Endothelial cell of umbilical vein (primary cell): ENCODE measurements around the gene DSCAML1. TPM values are rescaled to one million over a fixed set of nuclear protein-coding genes. Genes with fewer than 3 reads are reported as not detected.

ENCODE experiments used
- BruUV-seq: library from RNA; stranded (reverse); fragments of 400-500 nt; replicated peaks from 2 replicates; lab custom pipeline; 2021; lab: Mats Ljungman, UMichigan
- CTCF ChIA-PET: fragments of 300-600, 350-600 bp; sonication (Branson Sonifier 250); formaldehyde crosslinking; loops from one replicate; lab custom pipeline; 2021; ENCODE audit warnings: antibody characterized with exemption, inconsistent platforms; lab: Charles Lee
- POLR2A ChIA-PET: fragments of 300-600, 350-600 bp; sonication (Branson Sonifier 250); formaldehyde crosslinking; loops from one replicate; lab custom pipeline; 2021; ENCODE audit warnings: antibody characterized with exemption, inconsistent platforms; lab: Charles Lee
- DNase-seq: peaks from one replicate; pipeline ENCODE4 v3.0.0-alpha.2; 2011; ENCODE audit warnings: low read depth, low spot score
- FAIRE-seq: peaks from 2 replicates; lab custom pipeline; 2011; peaks lifted over from hg19 to GRCh38; lab: Jason Lieb, UNC
- H2AFZ ChIP-seq: 2 replicates; pipeline ENCODE4 v1.6.0; 2012; ENCODE audit warnings: low read depth, low read length, control low read depth, inconsistent platforms
- H3K27ac ChIP-seq: 2 replicates; pipeline ENCODE4 v1.5.1; 2011; ENCODE audit warnings: low read depth, mild to moderate bottlenecking, control low read depth, low read length, moderate library complexity; ENCODE audit not compliant: insufficient read depth
- H3K27me3 ChIP-seq, 2 experiments: 2 replicates each; pipeline versions ENCODE4 v1.6.0 to v1.6.1; 2011; ENCODE audit warnings: low read length in 2 of 2, mixed read lengths in 1 of 2; ENCODE audit not compliant: control insufficient read depth in 2 of 2, insufficient read depth in 2 of 2
- H3K36me3 ChIP-seq, 2 experiments: 2 replicates in 1 of 2; 3 replicates in 1 of 2; pipeline ENCODE4 v1.5.1; 2011; ENCODE audit warnings: low read length in 2 of 2, mild to moderate bottlenecking in 1 of 2, moderate library complexity in 1 of 2; ENCODE audit not compliant: control insufficient read depth in 2 of 2, insufficient read depth in 2 of 2; ENCODE audit errors: extremely low read depth in 1 of 2
- H3K4me1 ChIP-seq: 3 replicates; pipeline ENCODE4 v1.5.1; 2011; ENCODE audit warnings: mild to moderate bottlenecking, low read length; ENCODE audit not compliant: control insufficient read depth, insufficient read depth; ENCODE audit errors: extremely low read depth
- H3K4me2 ChIP-seq: 2 replicates; pipeline ENCODE4 v1.6.1; 2011; ENCODE audit warnings: low read length, control low read depth, mixed read lengths; ENCODE audit not compliant: insufficient read depth
- H3K4me3 ChIP-seq, 3 experiments: fragments of 200-600 bp in 1 of 3; sonication (generic), shearing (Covaris generic) in 1 of 3; replicated peaks in 1 of 3; 2 replicates each; pipeline ENCODE4 v1.5.1; 2011 to 2016; ENCODE audit warnings: control low read depth in 3 of 3, low read length in 3 of 3, mild to moderate bottlenecking in 2 of 3, inconsistent platforms in 1 of 3, low read depth in 1 of 3, moderate library complexity in 1 of 3; ENCODE audit not compliant: insufficient read depth in 1 of 3
- H3K79me2 ChIP-seq: 2 replicates; pipeline ENCODE4 v1.6.0; 2012; ENCODE audit warnings: low read length, inconsistent platforms; ENCODE audit not compliant: control insufficient read depth, insufficient read depth
- H3K9ac ChIP-seq: replicated peaks from 2 replicates; pipeline ENCODE3; 2011; ENCODE audit warnings: low read length, control low read depth; ENCODE audit not compliant: insufficient read depth; ENCODE audit errors: extremely low read depth
- H3K9me1 ChIP-seq: replicated peaks from 3 replicates; pipeline ENCODE4 v1.6.0; 2011; ENCODE audit warnings: mild to moderate bottlenecking, low read length; ENCODE audit not compliant: control insufficient read depth, insufficient read depth; ENCODE audit errors: extremely low read depth
- H3K9me3 ChIP-seq: replicated peaks from 2 replicates; pipeline ENCODE4 v1.5.1; 2012; ENCODE audit warnings: low read length, inconsistent platforms; ENCODE audit not compliant: control insufficient read depth, insufficient read depth
- H4K20me1 ChIP-seq: replicated peaks from 2 replicates; pipeline ENCODE3; 2011; ENCODE audit warnings: mild to moderate bottlenecking, low read length; ENCODE audit not compliant: control insufficient read depth, insufficient read depth; ENCODE audit errors: extremely low read depth
- EZH2 ChIP-seq: IDR thresholded peaks from 2 replicates; pipeline ENCODE4 v1.6.1; 2012; ENCODE audit warnings: borderline replicate concordance, low read depth, mild to moderate bottlenecking, moderate library complexity, low read length, inconsistent platforms; ENCODE audit not compliant: severe bottlenecking
- FOS ChIP-seq: IDR thresholded peaks from 2 replicates; pipeline ENCODE4 v1.6.1; 2011; ENCODE audit warnings: mild to moderate bottlenecking, low read length, moderate library complexity, borderline replicate concordance; ENCODE audit not compliant: insufficient read depth
- GATA2 ChIP-seq: IDR thresholded peaks from 2 replicates; pipeline ENCODE4 v1.7.0; 2011; ENCODE audit warnings: low read depth, mild to moderate bottlenecking, moderate library complexity, mixed read lengths, low read length; ENCODE audit not compliant: insufficient read length, insufficient read depth
- JUN ChIP-seq: IDR thresholded peaks from 2 replicates; pipeline ENCODE4 v1.6.1; 2011; ENCODE audit warnings: borderline replicate concordance, low read depth; ENCODE audit not compliant: insufficient read length, insufficient read depth
- MYC ChIP-seq: IDR thresholded peaks from one replicate; pipeline ENCODE4 v1.6.1; 2011; ENCODE audit warnings: mild to moderate bottlenecking, low read depth, low read length
- POLR2A ChIP-seq: IDR thresholded peaks from 2 replicates; pipeline ENCODE4 v1.6.1; 2012; ENCODE audit warnings: low read depth, mild to moderate bottlenecking, control low read depth, low read length
- POLR2AphosphoS5 ChIP-seq: IDR thresholded peaks from 2 replicates; pipeline ENCODE4 v1.6.1; 2012; ENCODE audit warnings: low read depth, mild to moderate bottlenecking, control low read depth, low read length, moderate library complexity; ENCODE audit not compliant: insufficient read depth
- dilution Hi-C: fragments of 300-500 bp; cut with MboI; formaldehyde crosslinking; loops from one replicate; pipeline ENCODE4 v1.15.0; 2019; ENCODE audit warnings: low sequenced_read_pairs; ENCODE audit not compliant: extremely low pct_ligation_motif_present
- intact Hi-C: fragments of 100-400 bp; cut with micrococcal nuclease; formaldehyde crosslinking; loops from one replicate; pipeline ENCODE4 v1.10.0; 2022
- polyA plus RNA-seq, 4 experiments: library from polyadenylated mRNA; depleted of rRNA in 3 of 4; stranded (reverse) in 3 of 4; unstranded in 1 of 4; fragments of >200 nt; gene quantifications; 2 replicates each; pipeline versions ENCODE4 v1.2.1 to v1.2.3, GENCODE V29; 2011 to 2012; ENCODE audit warnings: missing spikeins in 1 of 4
- total RNA-seq: library from RNA; stranded (reverse); gene quantifications from 2 replicates; pipeline ENCODE4 v1.2.3, GENCODE V29; 2021
- TF ChIP-seq, protein P1 (sequence below): IDR thresholded peaks from 2 replicates; pipeline ENCODE4 v1.6.1; 2011; ENCODE audit not compliant: insufficient read depth, insufficient read length
- TF ChIP-seq, protein P2 (sequence below), 2 donors: IDR thresholded peaks; 1 replicate in 1 of 2; 2 replicates in 1 of 2; pipeline ENCODE4 v1.5.1; 2011; ENCODE audit warnings: low read length in 2 of 2, mild to moderate bottlenecking in 2 of 2, moderate library complexity in 2 of 2, control low read depth in 1 of 2, inconsistent platforms in 1 of 2, low read depth in 1 of 2; ENCODE audit not compliant: insufficient read depth in 1 of 2; ENCODE audit errors: extremely low read depth in 1 of 2

Gene DSCAML1
- total and polyA plus RNA-seq, 2 donors (not counting 3 experiments of a cell fraction or from before 2014, with no cell fraction given): not detected

- no peak for TF ChIP-seq GATA2
- TF ChIP-seq JUN: no peak
- TF ChIP-seq POLR2AphosphoS5: no peak
- no peak for TF ChIP-seq EZH2
- TF ChIP-seq, protein P1, sequence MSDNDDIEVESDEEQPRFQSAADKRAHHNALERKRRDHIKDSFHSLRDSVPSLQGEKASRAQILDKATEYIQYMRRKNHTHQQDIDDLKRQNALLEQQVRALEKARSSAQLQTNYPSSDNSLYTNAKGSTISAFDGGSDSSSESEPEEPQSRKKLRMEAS: no peak
- no peak for TF ChIP-seq FOS
- TF ChIP-seq MYC: no peak
- TF ChIP-seq POLR2A: no peak
- TF ChIP-seq, protein P2, sequence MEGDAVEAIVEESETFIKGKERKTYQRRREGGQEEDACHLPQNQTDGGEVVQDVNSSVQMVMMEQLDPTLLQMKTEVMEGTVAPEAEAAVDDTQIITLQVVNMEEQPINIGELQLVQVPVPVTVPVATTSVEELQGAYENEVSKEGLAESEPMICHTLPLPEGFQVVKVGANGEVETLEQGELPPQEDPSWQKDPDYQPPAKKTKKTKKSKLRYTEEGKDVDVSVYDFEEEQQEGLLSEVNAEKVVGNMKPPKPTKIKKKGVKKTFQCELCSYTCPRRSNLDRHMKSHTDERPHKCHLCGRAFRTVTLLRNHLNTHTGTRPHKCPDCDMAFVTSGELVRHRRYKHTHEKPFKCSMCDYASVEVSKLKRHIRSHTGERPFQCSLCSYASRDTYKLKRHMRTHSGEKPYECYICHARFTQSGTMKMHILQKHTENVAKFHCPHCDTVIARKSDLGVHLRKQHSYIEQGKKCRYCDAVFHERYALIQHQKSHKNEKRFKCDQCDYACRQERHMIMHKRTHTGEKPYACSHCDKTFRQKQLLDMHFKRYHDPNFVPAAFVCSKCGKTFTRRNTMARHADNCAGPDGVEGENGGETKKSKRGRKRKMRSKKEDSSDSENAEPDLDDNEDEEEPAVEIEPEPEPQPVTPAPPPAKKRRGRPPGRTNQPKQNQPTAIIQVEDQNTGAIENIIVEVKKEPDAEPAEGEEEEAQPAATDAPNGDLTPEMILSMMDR (IDR thresholded peaks at IDR 0.05; ENCODE audit: extremely low read depth in 1 of 2, insufficient read depth in 1 of 2, low read depth in 1 of 2, low read length in 2 of 2): no peak
- CTCF ChIA-PET: no interaction called here
These were observed 25.8 kb downstream of the DSCAML1 start for GRCh38 chr11:117771197-117771596.

More at GRCh38 chr11:117771197-117771596, 25.8 kb downstream of the DSCAML1 start:
- intact Hi-C loops (no loop called here), dilution Hi-C loops (no loop called here)
- no peaks in the 10 kb centered on the region for H4K20me1 ChIP-seq
- no peaks in the 10 kb centered on the region for H3K36me3 ChIP-seq
- no peaks in the 10 kb centered on the region for H3K4me1 ChIP-seq
- no peak overlapping the region for H3K4me2 ChIP-seq
- H3K9me3 ChIP-seq: no peaks in the 10 kb centered on the region
- no peak overlapping the region for H3K4me3 ChIP-seq
- no peak overlapping the region for H3K9ac ChIP-seq
- BruUV-seq: no TSS peak
- POLR2A ChIA-PET: no interaction called here
- no peak overlapping the region for H3K27ac ChIP-seq
- no peaks in the 10 kb centered on the region for H3K27me3 ChIP-seq
- H3K9me1 ChIP-seq: no peaks in the 10 kb centered on the region
- no peak overlapping the region for H2AFZ ChIP-seq
- H3K79me2 ChIP-seq: no peaks in the 10 kb centered on the region
- FAIRE-seq (no peak), DNase-seq (no peak)
